Small intestine (tissue), 7 donors: ENCODE measurements around the gene CD6. TPM values are rescaled to one million over a fixed set of nuclear protein-coding genes. Genes with fewer than 3 reads are reported as not detected.

Experiments
- DNase-seq, 2 donors: peaks; one replicate each; pipeline versions ENCODE4 v3.0.0 to v3.0.0-alpha.2; 2013
- FAIRE-seq: peaks from 2 replicates; lab custom pipeline; 2012; peaks lifted over from hg19 to GRCh38; lab: Jason Lieb, UNC
- H3K27ac ChIP-seq, 3 donors: one replicate each; pipeline ENCODE4 v1.5.1; 2013; ENCODE audit warnings: low read length in 2 of 3, mild to moderate bottlenecking in 2 of 3, control low read depth in 1 of 3, inconsistent platforms in 1 of 3, low read depth in 1 of 3, moderate library complexity in 1 of 3
- H3K27me3 ChIP-seq, 3 donors: one replicate each; pipeline ENCODE4 v1.6.1; 2013; ENCODE audit warnings: low read length in 3 of 3, inconsistent platforms in 1 of 3; ENCODE audit not compliant: control insufficient read depth in 3 of 3, insufficient read depth in 3 of 3
- H3K36me3 ChIP-seq, 3 donors: one replicate each; pipeline ENCODE4 v1.6.1; 2013; ENCODE audit warnings: low read length in 3 of 3, inconsistent platforms in 1 of 3, low read depth in 1 of 3, mild to moderate bottlenecking in 1 of 3, moderate library complexity in 1 of 3; ENCODE audit not compliant: control insufficient read depth in 3 of 3, insufficient read depth in 2 of 3
- H3K4me1 ChIP-seq, 3 donors: one replicate each; pipeline ENCODE4 v1.6.1; 2013; ENCODE audit warnings: low read length in 2 of 3, inconsistent platforms in 1 of 3, low read depth in 1 of 3, mild to moderate bottlenecking in 1 of 3, moderate library complexity in 1 of 3; ENCODE audit not compliant: control insufficient read depth in 3 of 3, insufficient read depth in 2 of 3
- H3K4me3 ChIP-seq, 3 donors: one replicate each; pipeline ENCODE4 v1.5.1; 2013; ENCODE audit warnings: low read length in 3 of 3, control low read depth in 1 of 3, inconsistent platforms in 1 of 3, low read depth in 1 of 3, mild to moderate bottlenecking in 1 of 3, moderate library complexity in 1 of 3
- H3K9me3 ChIP-seq, 2 donors: one replicate each; pipeline ENCODE4 v1.6.1; 2013; ENCODE audit warnings: low read depth in 1 of 2, low read length in 1 of 2; ENCODE audit not compliant: control insufficient read depth in 2 of 2, insufficient read depth in 1 of 2
- WGBS, 3 donors: extraction: QIAGEN DNeasy Blood & Tissue Kit; methylation state at CpG; one replicate each; pipeline ENCODE4 v1.1.7; 2013; 5-methylcytosine and 5-hydroxymethylcytosine counted together
- polyA plus RNA-seq, 4 donors: library from polyadenylated mRNA; stranded (reverse) in 3 of 4; unstranded in 1 of 4; fragments of 200-250 nt in 3 of 4; fragments of 120-200 nt in 1 of 4; gene quantifications; one replicate each; pipeline versions ENCODE4 v1.2.1 to v1.2.3, GENCODE V29; 2013
- donor health status: healthy with polysubstance abuse.
- donor health status: control.
- donor health status: control.
- donor health status: Bipolar disorder and iron deficiency.
- donor health status: healthy.

The CD6 gene
- polyA plus RNA-seq, 4 donors = 1.3 to 5.1 (median 1.7) TPM

GRCh38 chr11:61018059-61018458, 46.6 kb downstream of the CD6 start:
- FAIRE-seq = no peak

GRCh38 chr11:61019037-61019831, 47.8 kb downstream of the CD6 start:
- no peaks in the 10 kb centered on the region for H3K9me3 ChIP-seq
- no peak overlapping the region for H3K27ac ChIP-seq
- peaks cover 0 to 8% (median 6%) of the 10 kb centered on the region in 3 donors for H3K27me3 ChIP-seq
- FAIRE-seq = no peak
- H3K4me1 ChIP-seq = peaks cover 0 to 4% (median 0%) of the 10 kb centered on the region in 3 donors
- no peaks in the 10 kb centered on the region for H3K36me3 ChIP-seq
- no peak for DNase-seq
- no peak overlapping the region for H3K4me3 ChIP-seq
- WGBS, 3 donors = 82 to 88% (median 87%) methylated on average over 19 of the region's 19 CpGs

More at GRCh38 chr11:61018059-61018458, 46.6 kb downstream of the CD6 start:
- Histone ChIP-seq H3K27me3 (peaks cover 0 to 6% (median 0%) of the 10 kb centered on the region in 3 donors), H3K4me3 (no peak overlapping the region), H3K36me3 (no peaks in the 10 kb centered on the region), H3K4me1 (peaks cover 0 to 4% (median 0%) of the 10 kb centered on the region in 3 donors), H3K9me3 (no peaks in the 10 kb centered on the region), H3K27ac (no peak overlapping the region)
- no peak for DNase-seq
- WGBS, 3 donors = 81 to 91% (median 83%) methylated on average over 7 of the region's 7 CpGs

- H3K27ac ChIP-seq = no peak overlapping the region
- H3K4me1 ChIP-seq = peaks cover 0 to 4% (median 0%) of the 10 kb centered on the region in 3 donors
- H3K4me3 ChIP-seq = no peak overlapping the region
- H3K9me3 ChIP-seq = no peaks in the 10 kb centered on the region
- no peaks in the 10 kb centered on the region for H3K36me3 ChIP-seq
- H3K27me3 ChIP-seq = peaks cover 0 to 8% (median 6%) of the 10 kb centered on the region in 3 donors
- no peak for DNase-seq
- 90 to 93% (median 93%) methylated on average over 9 of the region's 9 CpGs for WGBS, 3 donors
- no peak for FAIRE-seq
Measured at GRCh38 chr11:61019832-61020405, 48.4 kb downstream of the CD6 start.

- Histone ChIP-seq H3K27ac (no peak overlapping the region), H3K4me1 (peaks cover 0 to 4% (median 0%) of the 10 kb centered on the region in 3 donors), H3K4me3 (no peak overlapping the region), H3K9me3 (no peaks in the 10 kb centered on the region), H3K27me3 (peaks cover 0 to 14% (median 6%) of the 10 kb centered on the region in 3 donors), H3K36me3 (no peaks in the 10 kb centered on the region)
- WGBS, 3 donors = 89 to 93% (median 93%) methylated on average over 10 of the region's 10 CpGs
- DNase-seq (no peak), FAIRE-seq (no peak)
Measured at GRCh38 chr11:61020551-61021235, 49.2 kb downstream of the CD6 start.

GRCh38 chr11:61021661-61022212, 50.3 kb downstream of the CD6 start:
- WGBS, 3 donors = 6 to 18% (median 10%) methylated on average over 13 to 14 of the region's 14 CpGs
- H3K27me3 ChIP-seq = peaks cover 0 to 15% (median 6%) of the 10 kb centered on the region in 3 donors
- FAIRE-seq (no peak), DNase-seq (peak; percentile 61 to 68)
- no peak overlapping the region for H3K27ac ChIP-seq
- peaks cover 0 to 4% (median 0%) of the 10 kb centered on the region in 3 donors for H3K4me1 ChIP-seq
- H3K36me3 ChIP-seq = no peaks in the 10 kb centered on the region
- H3K4me3 ChIP-seq = no peak overlapping the region
- no peaks in the 10 kb centered on the region for H3K9me3 ChIP-seq

DNA sequence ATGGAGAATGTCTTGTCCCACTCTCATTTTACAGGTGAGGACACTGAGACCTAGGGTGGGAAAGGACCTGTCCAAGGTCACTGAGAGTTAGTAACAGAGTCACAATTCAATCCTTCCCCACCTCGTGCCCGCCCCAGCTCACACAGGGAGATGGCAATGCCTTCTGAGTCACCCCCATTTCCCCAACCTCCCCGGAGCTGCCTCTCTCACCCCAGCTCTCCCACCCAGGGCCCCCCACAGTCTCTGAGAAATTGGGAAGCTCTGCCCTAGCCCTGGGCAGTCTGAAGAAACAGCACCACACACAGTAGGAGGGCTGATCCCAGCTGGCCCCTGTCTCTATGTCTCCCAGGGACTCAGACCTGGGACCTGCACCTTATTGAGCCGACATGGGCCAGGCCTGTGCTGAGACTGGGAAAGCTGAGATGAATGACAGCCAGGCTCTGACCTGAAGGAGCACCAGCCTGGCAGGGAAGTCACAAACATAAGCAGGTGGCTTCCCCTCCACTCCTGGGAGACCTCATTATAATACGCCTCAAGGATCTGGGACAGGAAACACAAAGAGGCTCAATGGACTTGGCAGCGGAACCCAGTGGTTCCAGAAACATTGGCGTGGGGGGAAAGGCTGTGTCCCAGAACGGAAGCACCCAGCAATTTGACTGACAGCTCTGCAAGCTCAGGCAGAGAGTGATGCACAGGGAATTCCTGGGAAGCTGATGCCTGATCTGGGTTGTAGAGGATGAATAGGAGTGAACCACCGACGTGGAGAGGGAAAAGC, 51.0 kb downstream of the CD6 start:
- DNase-seq (no peak), FAIRE-seq (no peak)
- H3K27me3 ChIP-seq = peaks cover 0 to 15% (median 9%) of the 10 kb centered on the region in 3 donors
- H3K9me3 ChIP-seq = no peaks in the 10 kb centered on the region
- H3K27ac ChIP-seq = no peak overlapping the region
- no peak overlapping the region for H3K4me3 ChIP-seq
- peaks cover 0 to 4% (median 0%) of the 10 kb centered on the region in 3 donors for H3K4me1 ChIP-seq
- H3K36me3 ChIP-seq = no peaks in the 10 kb centered on the region
- WGBS, 3 donors = 61 to 64% (median 63%) methylated on average over 10 of the region's 10 CpGs

DNA sequence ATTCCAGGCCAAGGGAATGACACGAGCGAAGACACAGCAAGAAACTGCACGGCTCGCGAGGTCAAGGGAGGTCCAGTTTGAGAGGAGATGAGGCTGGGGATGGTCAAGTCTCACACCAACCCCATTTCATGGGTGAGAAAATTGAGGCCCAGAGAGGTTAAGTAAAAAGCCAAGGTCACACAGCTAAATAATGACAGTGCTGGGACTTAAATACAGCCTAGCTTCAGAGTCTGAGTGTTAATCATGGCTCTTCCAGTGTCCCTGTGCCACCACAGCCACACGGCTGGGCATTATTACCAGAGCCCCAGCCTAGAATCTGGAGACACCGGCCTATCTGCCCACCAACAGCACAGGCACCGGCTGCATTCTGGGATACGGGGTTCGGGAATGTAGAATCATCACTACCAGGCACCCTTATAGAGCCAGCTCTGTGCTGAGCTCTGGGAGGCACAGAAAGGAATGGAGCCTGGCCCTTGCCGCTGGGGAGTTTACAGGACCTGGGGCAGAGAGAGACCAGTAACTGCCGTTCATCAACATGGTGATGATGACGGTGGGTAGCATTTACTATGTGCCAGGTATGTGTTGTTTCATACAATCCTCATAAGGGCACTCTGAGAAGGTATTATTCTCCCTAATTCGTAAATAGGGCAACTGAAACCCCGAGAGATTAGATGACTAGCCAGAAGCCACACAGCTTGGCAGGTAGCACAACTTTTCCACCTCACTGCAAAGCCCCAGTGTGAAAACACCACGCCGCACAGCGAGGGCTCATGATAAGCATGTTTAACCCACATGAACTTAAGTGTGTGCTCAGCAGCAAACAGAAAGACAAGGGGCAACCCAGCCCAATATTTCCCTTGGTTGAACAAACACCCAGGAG, 51.8 kb downstream of the CD6 start:
- FAIRE-seq (no peak), DNase-seq (peak in 1 of 2 donors; percentile 27)
- H3K4me3 ChIP-seq = no peak overlapping the region
- H3K36me3 ChIP-seq = no peaks in the 10 kb centered on the region
- WGBS, 3 donors = 54 to 68% (median 60%) methylated on average over 18 of the region's 18 CpGs
- no peak overlapping the region for H3K27ac ChIP-seq
- H3K27me3 ChIP-seq = peaks cover 0 to 15% (median 9%) of the 10 kb centered on the region in 3 donors
- H3K4me1 ChIP-seq = peaks cover 0 to 4% (median 0%) of the 10 kb centered on the region in 3 donors
- no peaks in the 10 kb centered on the region for H3K9me3 ChIP-seq
